ENCODE results near the gene MGAT4B.
"Not testable (repeated sequence)": the region's sequence is repeated elsewhere in the genome, so short reads cannot be mapped to it uniquely, and the experiment has no call there.

The MGAT4B gene

GRCh38 chr5:179806250-179807048, at the start of gene MGAT4B:
MGAT4B (minus strand) TSS chr5:179806866; CDS start chr5:179806583, 283 bp downstream.
- H3K4me3 ChIP-seq (ENCODE audit: low read depth, low read length) = peak within 1 kb of the TSS; percentile 62

DNA sequence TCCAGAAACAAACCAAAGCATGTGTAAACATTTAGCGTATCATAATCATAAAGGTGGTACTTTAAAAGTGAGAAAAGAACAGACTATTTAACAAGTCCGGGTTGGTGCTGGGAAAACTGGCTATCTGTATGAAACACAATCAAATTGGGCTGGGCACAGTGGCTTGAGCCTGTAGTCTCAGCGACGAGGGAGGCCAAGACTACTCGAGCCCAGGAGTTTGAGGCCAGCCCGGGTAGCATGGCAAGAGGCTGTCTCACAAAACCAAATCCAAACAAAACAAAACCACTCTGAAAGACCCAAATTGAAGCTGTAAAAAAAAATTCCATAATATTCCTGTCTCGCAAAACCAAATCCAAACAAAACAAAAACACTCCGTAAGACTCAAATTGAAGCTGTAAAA, 47.7 kb upstream of the MGAT4B start:
- no peak overlapping the region for H3K4me3 ChIP-seq (ENCODE audit: low read depth, low read length)

DNA sequence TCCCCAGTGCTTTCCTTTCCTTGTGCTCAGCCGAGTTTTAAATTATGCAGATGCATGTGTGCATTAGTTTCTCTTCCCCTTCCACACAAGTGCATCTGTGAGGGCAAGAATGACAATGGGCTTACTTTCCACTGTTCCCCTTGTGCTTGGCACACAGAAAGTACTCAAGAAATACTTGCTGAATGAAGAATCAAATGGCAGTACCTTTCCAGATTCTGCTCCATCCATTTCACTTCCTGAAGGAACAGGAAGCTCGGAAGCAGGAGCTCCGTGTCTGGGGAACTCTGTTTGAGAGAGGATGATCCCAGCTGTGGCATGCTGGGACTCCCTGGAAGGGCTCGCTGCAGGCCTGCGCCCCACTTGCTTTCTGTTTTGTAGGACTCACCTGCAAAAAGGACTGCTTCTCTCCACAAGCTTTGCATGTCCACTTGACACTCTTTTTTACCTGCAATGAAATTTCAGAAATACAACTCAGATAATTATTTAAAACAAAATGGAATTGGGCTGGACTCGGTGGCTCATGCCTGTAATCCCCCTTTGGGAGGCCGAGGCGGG, 46.4 kb upstream of the MGAT4B start:
- H3K4me3 ChIP-seq (ENCODE audit: low read depth, low read length) = no peak overlapping the region

DNA sequence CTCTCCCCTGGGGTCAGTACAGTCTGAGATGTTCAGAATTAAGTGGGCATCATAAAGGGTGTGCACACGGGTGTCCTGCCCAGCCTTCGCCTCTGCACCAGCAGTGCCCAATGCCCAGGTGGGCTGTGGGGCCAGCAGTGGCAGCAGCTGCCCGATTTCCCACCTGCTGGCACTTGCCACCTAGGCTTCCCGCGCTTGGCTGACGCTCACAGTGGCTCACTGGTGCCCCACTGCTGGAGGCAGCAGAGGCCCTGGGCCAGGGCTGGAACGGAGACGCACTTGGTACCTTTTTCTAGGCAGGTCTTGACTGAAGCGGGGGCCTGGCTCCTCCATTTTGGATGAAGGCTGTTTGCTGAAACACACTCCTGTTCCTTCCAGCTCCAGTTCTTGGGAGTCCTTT, 35.0 kb upstream of the MGAT4B start:
- H3K4me3 ChIP-seq (ENCODE audit: low read depth, low read length) = no peak overlapping the region

- H3K4me3 ChIP-seq (ENCODE audit: low read depth, low read length) = no peak overlapping the region
Measured at GRCh38 chr5:179840766-179841165, 34.1 kb upstream of the MGAT4B start.

DNA sequence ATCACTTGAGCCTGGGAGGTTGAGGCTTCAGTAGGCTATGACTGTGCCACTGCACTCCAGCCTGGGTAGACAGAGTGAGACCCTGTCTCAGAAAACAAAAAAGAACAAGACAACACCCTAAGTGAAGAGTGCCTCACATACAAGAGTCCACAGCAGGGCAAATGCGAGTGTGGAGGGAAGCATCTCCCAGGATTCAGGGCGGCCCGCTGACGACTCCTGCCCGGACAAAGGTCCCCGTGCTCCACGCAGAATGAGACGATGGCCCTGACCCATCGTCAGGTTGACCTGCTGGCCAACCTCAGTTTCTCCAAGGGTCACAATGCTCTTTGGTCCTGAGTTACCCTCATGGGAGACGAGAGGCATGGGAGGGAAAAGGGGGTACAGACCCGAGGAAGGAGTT, 33.7 kb upstream of the MGAT4B start:
- H3K4me3 ChIP-seq (ENCODE audit: low read depth, low read length) = no peak overlapping the region

- H3K4me3 ChIP-seq (ENCODE audit: low read depth, low read length) = no peak overlapping the region
Measured at GRCh38 chr5:179839328-179840256, 32.9 kb upstream of the MGAT4B start.

DNA sequence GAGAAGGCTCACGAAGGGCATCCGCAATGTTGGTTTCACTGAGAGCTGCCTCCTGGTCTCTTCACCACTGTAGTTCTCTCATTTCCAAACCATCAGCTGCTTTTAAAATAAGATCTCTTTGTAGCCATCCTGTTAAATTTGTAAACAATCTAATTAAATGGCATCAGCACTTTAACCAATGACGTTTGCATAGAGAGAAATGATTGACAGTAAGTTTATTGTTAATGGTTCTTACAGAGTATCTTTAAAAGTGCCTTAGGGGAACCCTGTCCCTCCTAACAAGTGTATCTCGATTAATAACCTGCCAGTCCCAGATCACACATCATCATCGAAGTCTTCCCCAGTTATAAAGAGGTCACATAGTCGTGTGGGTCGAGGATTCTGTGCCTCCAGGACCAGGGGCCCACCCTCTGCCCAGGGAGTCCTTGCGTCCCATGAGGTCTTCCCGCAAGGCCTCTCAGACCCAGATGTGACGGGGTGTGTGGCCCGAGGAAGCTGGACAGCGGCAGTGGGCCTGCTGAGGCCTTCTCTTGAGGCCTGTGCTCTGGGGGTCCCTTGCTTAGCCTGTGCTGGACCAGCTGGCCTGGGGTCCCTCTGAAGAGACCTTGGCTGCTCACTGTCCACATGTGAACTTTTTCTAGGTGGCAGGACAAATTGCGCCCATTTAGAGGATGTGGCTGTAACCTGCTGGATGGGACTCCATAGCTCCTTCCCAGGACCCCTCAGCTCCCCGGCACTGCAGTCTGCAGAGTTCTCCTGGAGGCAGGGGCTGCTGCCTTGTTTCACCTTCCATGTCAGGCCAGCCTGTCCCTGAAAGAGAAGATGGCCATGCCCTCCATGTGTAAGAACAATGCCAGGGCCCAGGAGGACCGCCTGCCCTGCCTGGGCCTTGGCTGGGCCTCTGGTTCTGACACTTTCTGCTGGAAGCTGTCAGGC, 30.7 kb upstream of the MGAT4B start:
- no peak overlapping the region for H3K4me3 ChIP-seq (ENCODE audit: low read depth, low read length)

- no peak overlapping the region for H3K4me3 ChIP-seq (ENCODE audit: low read depth, low read length)
Measured at GRCh38 chr5:179836225-179837019, 29.8 kb upstream of the MGAT4B start.

DNA sequence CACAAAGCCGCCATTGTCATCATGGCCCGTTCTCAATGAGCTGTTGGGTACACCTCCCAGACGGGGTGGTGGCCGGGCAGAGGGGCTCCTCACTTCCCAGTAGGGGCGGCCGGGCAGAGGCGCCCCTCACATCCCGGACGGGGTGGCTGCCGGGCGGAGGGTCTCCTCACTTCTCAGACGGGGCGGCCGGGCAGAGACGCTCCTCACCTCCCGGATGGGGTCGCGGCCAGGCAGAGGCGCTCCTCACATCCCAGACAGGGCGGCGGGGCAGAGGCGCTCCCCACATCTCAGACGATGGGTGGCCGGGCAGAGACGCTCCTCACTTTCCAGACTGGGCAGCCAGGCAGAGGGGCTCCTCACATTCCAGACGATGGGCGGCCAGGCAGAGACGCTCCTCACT, 28.2 kb upstream of the MGAT4B start:
- H3K4me3 ChIP-seq (ENCODE audit: low read depth, low read length) = not testable (repeated sequence)

GRCh38 chr5:179834120-179834519, 27.5 kb upstream of the MGAT4B start:
- no peak overlapping the region for H3K4me3 ChIP-seq (ENCODE audit: low read depth, low read length)

DNA sequence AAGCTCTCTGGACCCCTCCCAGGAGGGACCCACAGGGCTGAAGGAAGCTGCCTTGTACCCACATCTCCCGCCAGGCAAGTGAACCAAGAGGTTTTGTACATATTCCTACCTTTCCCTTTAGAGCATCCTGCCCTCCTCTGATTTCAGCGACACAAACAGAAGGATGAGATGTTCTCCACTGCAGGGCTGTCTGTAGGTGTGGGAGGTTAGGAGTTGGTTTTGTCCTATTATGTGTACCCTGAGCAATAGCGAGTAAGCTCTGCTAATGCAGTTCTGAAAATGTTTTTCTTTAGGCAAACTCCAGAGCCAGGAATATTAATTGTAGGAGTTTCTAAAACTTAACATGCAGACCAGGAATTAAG, 27.0 kb upstream of the MGAT4B start:
- no peak overlapping the region for H3K4me3 ChIP-seq (ENCODE audit: low read depth, low read length)

GRCh38 chr5:179833056-179833708, 26.5 kb upstream of the MGAT4B start:
- no peak overlapping the region for H3K4me3 ChIP-seq (ENCODE audit: low read depth, low read length)

DNA sequence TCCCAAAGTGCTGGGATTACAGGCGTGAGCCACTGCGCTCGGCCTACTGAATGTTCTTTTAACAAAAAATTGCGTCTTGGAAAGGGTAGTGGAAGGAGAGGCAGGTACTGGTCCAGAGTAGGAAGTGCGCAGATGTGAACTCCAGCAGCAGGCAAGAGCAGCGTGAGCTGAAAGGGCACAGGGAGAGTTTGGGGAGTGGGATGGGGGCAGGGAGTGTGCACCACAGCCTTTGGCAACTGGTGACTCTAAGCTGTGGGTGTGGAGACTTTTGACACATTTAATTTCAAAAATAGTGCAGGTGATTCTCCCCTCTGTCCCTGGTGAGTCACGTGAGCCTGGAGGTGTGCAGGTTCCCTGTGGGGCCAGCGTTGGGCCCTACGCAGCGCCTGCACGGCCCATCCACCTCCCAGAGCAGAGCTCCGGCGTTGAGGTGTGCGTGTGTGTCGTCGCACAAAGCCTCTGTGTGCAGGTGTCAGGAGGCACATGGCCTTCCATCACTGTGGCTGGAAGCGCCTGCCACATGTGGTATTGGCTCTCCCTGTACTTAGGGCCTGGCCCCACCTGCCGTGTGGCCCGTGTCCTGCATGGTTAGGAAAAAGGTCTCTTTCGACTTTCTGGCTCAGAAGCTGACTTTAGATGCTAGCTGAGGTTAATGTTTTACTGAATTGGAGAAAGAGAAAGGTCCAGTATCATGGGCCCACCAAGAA, 25.5 kb upstream of the MGAT4B start:
- H3K4me3 ChIP-seq (ENCODE audit: low read depth, low read length) = no peak overlapping the region

DNA sequence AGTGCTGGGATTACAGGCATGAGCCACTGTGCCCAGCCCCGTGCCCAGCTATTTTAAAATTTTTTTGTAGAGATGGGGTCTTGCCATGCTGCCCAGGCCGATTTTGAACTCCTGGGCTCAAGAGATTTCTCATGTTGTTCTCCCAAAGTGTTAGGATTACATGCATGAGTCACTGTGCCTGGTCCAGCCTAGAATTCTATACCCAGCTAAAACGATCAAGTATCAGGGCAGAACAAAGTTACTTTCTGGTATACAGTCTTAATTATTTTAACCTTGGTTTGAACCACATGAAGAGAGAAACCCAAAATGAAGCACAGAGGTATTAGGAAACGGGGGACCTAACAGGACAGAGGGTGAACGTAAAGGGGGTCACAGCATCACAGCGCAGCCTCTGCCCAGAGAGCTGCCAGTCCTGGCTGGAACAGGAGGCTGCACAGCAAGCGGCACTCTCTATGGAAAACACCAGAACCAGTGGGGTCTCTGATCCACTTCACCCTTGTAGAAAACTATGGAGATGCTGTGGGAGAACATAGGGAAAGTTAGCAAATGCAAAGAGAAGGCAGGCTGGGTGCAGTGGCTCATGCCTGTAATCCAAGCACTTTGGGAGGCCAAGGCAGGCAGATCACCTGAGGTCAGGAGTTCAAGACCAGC, 24.3 kb upstream of the MGAT4B start:
- H3K4me3 ChIP-seq (ENCODE audit: low read depth, low read length) = no peak overlapping the region

DNA sequence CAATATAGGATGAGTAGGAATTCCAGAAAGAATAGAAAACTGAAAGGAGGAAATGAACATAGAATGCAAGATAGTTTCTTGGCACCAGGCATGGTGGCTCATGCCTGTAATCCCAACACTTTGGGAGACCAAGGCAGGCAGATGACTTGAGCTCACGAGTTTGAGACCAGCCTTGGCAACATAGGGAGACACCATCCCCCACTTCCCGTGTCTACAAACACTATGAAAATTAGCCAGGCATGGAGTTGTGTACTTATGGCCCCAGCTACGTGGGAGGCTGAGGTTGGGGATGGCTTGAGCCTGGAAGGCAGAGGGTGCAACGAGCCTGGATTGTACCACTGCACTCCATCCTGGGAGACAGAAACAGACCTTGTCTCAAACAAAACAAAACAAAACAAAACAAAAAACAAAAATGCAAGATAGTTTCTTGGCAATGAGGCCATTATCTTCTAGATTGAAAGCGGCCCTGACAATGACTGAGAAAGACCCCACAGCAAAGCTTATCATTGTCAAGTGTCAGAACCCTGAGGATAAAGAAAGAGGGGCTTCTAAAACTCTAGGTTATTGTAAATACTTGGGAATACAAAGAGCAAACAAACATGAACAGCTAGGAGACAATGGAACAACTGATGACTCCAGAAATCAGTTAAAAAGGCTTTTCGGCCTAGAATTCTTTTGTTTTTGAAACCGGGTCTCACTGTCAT, 23.2 kb upstream of the MGAT4B start:
- no peak overlapping the region for H3K4me3 ChIP-seq (ENCODE audit: low read depth, low read length)

GRCh38 chr5:179828756-179829421, 22.2 kb upstream of the MGAT4B start:
- no peak overlapping the region for H3K4me3 ChIP-seq (ENCODE audit: low read depth, low read length)
